Measurements from ENCODE around the gene ARHGEF25.

Gene ARHGEF25

GRCh38 chr12:57611108-57611826 is at the start of gene ARHGEF25 (continued):
- TF ChIP-seq, protein P1, sequence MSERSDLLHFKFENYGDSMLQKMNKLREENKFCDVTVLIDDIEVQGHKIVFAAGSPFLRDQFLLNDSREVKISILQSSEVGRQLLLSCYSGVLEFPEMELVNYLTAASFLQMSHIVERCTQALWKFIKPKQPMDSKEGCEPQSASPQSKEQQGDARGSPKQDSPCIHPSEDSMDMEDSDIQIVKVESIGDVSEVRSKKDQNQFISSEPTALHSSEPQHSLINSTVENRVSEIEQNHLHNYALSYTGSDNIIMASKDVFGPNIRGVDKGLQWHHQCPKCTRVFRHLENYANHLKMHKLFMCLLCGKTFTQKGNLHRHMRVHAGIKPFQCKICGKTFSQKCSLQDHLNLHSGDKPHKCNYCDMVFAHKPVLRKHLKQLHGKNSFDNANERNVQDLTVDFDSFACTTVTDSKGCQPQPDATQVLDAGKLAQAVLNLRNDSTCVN (tag by site-specific recombination; optimal IDR thresholded peaks at IDR 0.05): peak; percentile 71
- TF ChIP-seq, protein P2, sequence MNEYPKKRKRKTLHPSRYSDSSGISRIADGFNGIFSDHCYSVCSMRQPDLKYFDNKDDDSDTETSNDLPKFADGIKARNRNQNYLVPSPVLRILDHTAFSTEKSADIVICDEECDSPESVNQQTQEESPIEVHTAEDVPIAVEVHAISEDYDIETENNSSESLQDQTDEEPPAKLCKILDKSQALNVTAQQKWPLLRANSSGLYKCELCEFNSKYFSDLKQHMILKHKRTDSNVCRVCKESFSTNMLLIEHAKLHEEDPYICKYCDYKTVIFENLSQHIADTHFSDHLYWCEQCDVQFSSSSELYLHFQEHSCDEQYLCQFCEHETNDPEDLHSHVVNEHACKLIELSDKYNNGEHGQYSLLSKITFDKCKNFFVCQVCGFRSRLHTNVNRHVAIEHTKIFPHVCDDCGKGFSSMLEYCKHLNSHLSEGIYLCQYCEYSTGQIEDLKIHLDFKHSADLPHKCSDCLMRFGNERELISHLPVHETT (tag by site-specific recombination; IDR thresholded peaks at IDR 0.05): 0 out of 2 replicates have a peak, but pooled peaks have one; percentile 37
- TF ChIP-seq ZNF341 (tag by site-specific recombination; IDR thresholded peaks at IDR 0.05; ENCODE audit: low read depth) (peak; percentile 36; the same call in 1 of the 2 replicates), ZNF302 (tag by site-specific recombination; IDR thresholded peaks at IDR 0.05; ENCODE audit: low read depth) (no peak), ZNF112 (tag by site-specific recombination; IDR thresholded peaks at IDR 0.05) (no peak), ZNF600 (tag by site-specific recombination; IDR thresholded peaks at IDR 0.05) (peak; percentile 65; the same call in 1 of the 2 replicates), SP2 (tag by site-specific recombination; IDR thresholded peaks at IDR 0.05) (peak; percentile 70), ZNF670 (tag by site-specific recombination; IDR thresholded peaks at IDR 0.05; ENCODE audit: low read depth) (no peak), ZNF423 (tag by site-specific recombination; IDR thresholded peaks at IDR 0.05) (no peak), ZNF610 (tag by site-specific recombination; IDR thresholded peaks at IDR 0.05; ENCODE audit: borderline replicate concordance) (0 out of 2 replicates have a peak, but pooled peaks have one; percentile 60), ZBTB10 (tag by site-specific recombination; IDR thresholded peaks at IDR 0.05) (no peak; the same call in 1 of the 2 replicates), HOXC10 (CRISPR knock-in tag; IDR thresholded peaks at IDR 0.05) (no peak), ZNF211 (tag by site-specific recombination; IDR thresholded peaks at IDR 0.05; ENCODE audit: low read depth) (no peak), GLIS2 (tag by site-specific recombination; IDR thresholded peaks at IDR 0.05) (peak; percentile 40), ZNF335 (tag by site-specific recombination; conservative IDR thresholded peaks at IDR 0.05) (peak; percentile 85), ZNF660 (tag by site-specific recombination; IDR thresholded peaks at IDR 0.05) (0 out of 2 replicates have a peak, but pooled peaks have one; percentile 33), ZNF174 (tag by site-specific recombination; IDR thresholded peaks at IDR 0.05) (no peak), ZNF398 (tag by site-specific recombination; IDR thresholded peaks at IDR 0.05) (peak; percentile 92), ZNF354C (tag by site-specific recombination; IDR thresholded peaks at IDR 0.05; ENCODE audit: borderline replicate concordance, low read depth) (no peak), ZNF266 (tag by site-specific recombination; IDR thresholded peaks at IDR 0.05; ENCODE audit: low read depth) (no peak), ZBTB48 (tag by site-specific recombination; IDR thresholded peaks at IDR 0.05) (peak; percentile 48), ZNF18 (tag by site-specific recombination; IDR thresholded peaks at IDR 0.05) (peak; percentile 14), ZNF501 (tag by site-specific recombination; IDR thresholded peaks at IDR 0.05) (peak; percentile 81), ZNF16 (tag by site-specific recombination; IDR thresholded peaks at IDR 0.05; ENCODE audit: low read depth) (no peak), ZFHX2 (tag by site-specific recombination; conservative IDR thresholded peaks at IDR 0.05) (peak; percentile 47), ZNF2 (tag by site-specific recombination; IDR thresholded peaks at IDR 0.05) (no peak)
- TF ChIP-seq, protein P3, sequence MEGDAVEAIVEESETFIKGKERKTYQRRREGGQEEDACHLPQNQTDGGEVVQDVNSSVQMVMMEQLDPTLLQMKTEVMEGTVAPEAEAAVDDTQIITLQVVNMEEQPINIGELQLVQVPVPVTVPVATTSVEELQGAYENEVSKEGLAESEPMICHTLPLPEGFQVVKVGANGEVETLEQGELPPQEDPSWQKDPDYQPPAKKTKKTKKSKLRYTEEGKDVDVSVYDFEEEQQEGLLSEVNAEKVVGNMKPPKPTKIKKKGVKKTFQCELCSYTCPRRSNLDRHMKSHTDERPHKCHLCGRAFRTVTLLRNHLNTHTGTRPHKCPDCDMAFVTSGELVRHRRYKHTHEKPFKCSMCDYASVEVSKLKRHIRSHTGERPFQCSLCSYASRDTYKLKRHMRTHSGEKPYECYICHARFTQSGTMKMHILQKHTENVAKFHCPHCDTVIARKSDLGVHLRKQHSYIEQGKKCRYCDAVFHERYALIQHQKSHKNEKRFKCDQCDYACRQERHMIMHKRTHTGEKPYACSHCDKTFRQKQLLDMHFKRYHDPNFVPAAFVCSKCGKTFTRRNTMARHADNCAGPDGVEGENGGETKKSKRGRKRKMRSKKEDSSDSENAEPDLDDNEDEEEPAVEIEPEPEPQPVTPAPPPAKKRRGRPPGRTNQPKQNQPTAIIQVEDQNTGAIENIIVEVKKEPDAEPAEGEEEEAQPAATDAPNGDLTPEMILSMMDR (tag by site-specific recombination; IDR thresholded peaks at IDR 0.05): 0 out of 2 replicates have a peak, but pooled peaks have one; percentile 22
- TF ChIP-seq, protein P4, sequence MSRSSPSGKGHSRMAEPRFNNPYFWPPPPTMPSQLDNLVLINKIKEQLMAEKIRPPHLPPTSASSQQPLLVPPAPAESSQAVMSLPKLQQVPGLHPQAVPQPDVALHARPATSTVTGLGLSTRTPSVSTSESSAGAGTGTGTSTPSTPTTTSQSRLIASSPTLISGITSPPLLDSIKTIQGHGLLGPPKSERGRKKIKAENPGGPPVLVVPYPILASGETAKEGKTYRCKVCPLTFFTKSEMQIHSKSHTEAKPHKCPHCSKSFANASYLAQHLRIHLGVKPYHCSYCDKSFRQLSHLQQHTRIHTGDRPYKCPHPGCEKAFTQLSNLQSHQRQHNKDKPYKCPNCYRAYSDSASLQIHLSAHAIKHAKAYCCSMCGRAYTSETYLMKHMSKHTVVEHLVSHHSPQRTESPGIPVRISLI (tag by site-specific recombination; IDR thresholded peaks at IDR 0.05): no peak

Data from HEK293 (cell line).